ENCODE measurements around the gene FAM120B.

FAM120B gene

DNA sequence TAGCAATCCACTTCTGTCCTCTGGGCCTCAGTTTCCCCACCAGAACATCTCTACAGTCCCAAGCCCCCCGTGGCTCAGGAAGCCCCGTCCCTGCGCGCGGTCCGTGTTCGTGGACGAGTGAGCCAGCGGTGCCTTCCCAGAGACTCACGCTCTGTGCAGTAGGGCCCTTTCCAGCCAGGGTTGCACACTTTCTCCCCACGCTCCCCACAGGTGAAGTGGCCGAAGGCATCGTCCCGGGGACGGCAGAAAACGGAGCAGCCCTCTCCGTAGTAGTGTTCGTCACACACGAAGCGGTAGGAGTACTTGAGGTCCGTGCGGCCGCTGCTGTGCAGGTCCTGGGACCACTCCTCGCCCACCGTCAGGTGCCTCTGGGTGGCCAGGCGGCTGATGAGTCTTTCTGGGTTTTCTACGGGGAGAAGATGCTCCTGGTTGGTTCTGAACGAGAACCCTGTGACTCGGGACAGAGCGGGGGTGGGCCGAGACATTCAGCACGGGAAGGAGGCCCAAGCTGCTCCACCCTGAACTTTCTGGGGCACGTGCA is 18.4 kb upstream of the FAM120B start:
- DNase-seq = no peak

DNA sequence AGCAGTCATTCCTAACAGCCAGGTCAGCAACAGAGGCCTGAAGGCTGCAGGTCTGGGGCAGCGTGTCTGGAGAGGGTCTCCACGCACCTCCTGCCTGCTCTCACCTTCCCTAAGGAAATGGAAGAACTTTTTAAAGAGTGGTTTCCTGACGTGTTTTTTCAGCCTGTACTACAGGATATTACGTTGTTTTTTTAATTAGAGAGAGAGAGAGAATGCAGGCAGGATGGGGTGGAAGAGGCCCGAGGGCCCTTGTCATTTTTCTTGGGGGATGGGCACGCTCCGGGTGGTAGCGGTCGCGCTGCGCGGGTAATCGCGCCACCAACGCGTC is 17.7 kb upstream of the FAM120B start:
- no peak for DNase-seq

DNA sequence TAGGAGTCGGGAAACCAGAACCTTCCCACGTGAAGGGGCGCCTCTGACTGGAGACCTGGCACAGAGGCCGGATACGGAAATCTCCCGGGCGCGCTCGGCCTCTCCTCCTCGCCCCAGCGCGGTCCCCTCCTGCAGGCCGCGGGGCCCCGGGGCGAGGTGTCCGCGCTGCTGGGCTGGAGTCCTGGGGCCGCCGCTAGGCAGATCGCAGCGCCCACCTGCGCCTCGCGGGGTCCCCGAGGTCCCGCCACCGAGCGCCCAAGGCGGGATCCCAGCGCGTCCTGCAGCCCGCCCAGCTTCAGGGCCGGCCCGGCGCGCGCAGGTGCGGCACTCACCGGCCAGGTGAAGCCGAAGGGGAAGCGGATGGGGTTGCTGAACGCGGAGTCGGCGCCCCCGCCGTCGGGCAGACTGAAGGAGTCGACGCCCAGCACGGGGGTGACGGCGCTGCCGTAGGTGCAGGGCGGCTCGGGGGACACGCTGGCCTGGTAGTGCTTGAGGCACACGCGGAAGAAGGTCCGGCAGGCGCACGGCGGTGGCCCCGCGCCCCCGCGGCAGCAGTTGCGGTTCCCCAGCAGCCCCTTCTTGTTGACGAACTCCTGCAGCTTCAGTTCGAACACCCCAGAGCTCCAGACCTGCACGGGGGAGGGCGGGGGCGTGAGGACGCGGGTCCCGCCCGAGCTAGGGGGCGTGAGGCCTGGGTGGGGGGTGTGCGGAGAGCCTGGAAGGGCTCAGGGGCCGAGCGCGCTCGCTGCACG is 17.2 kb upstream of the FAM120B start:
- DNase-seq = no peak

DNA sequence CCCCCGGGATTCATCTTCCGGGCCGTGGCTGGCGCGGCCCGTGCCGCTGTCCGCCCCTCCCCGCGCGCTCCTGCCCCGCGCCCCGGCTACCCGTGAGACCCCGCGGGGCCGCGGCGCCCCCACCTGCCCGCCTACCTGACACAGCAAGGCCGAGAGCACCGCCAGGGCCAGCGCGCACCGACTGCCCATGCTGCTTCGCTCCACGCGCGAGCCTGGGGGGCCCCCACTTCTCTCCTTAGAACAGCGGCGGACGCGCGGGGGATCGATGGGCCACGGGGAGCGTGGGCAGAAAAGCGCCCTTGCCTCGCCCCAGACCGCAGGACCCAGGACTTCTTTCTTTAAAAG is 16.6 kb upstream of the FAM120B start:
- no peak for DNase-seq

DNA sequence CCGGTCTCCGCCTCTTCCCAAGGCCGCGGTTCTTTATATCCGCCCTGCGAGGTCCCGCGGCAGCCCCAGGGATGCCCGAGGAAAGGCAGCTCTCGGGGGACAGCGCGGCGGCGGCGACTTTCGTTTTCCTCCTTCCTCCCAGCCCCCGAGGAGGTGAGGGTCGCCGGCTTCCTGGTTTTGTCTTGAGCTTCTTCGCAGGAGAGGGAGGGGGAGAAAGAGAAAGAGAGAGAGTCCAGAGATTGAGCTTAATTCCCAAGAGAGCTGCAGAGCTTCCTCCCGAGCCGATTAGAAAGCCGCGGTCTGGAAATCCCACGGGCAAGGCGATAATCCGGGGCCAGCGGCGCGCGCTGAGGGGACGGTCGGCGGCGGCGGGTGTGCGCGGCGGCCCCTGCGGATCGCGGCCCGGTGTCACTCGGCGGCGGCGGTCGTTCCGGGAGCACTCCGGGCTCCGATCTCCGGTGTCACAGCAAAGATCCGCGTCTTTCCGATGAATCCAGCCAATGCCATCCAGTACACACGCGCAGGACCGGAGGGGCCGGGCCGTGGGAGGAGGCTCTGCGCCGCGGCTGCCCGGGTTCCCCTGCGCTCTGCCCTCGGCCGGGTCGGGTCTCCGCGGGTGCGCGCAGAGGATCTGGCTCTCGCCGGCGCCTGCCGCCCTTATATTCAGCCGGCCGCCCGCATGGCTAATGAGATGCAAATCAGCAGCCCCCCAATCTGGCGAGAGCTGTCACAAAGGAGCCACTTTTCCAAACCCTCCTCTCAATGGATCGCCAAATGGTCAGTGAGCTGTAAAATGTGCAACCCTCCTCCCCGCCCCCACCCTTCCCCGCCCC is 16.0 kb upstream of the FAM120B start, which contains the start of gene DLL1:
TSS of gene DLL1 (minus strand) at position 783 of the 833 bp plus-strand sequence. CDS start 939 bp downstream, outside the sequence.
- DNase-seq = no peak

DNA sequence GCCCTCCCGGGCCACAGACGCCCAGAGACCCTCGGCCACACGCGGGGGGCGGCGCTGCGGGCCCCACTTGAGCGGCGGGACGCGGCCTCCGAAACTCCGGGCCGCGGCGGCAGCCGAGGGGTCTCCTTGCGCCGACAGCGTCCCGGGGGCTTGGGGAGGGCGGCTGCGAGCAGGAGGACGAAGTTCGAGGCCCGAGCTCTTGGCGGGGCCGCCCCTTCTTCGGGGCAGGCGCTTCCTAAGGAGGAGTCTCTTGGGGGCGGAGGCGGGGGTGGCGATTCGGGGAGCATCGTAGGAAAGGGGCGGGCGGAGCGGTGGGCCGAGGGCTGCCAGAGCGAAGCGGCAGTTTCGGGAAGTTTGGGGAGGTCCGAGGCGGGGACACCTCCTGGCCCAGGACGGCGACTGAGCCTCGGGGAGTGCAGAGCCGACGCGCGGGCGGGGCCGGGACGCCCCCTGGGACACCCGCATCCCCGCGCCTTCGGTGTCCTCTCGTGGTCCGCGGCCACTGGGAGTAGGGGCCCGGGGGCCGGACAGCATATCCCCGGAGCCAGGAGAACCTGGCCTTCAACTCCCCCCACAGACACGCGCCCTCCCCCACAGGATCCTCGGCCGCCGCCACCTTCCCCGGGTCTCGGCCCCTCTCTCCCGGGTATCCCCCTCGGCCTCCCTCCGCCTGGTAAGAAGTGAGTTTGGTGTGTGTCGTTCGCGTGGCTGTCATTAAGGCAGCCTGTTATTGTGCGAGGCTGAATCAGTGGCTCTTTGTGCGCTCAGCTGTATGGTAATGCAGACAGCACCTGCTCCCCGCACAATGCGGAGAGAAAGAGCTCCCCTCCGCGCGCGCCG is 15.1 kb upstream of the FAM120B start:
- DNase-seq = no peak

DNA sequence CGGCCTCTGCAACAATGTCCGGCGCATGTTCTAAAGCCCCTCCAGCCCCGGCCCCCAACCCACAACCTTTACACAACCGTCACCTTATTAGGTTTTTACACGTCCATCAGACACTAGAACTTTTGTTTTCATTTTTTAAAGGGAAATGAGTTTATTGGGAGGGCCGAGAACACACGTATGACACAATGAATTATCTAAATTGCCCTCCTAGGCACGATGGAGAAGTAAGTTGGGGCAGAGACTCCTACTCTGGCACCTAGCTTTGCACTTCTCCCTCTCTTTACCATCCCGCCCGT is 14.5 kb upstream of the FAM120B start:
- DNase-seq = no peak

DNA sequence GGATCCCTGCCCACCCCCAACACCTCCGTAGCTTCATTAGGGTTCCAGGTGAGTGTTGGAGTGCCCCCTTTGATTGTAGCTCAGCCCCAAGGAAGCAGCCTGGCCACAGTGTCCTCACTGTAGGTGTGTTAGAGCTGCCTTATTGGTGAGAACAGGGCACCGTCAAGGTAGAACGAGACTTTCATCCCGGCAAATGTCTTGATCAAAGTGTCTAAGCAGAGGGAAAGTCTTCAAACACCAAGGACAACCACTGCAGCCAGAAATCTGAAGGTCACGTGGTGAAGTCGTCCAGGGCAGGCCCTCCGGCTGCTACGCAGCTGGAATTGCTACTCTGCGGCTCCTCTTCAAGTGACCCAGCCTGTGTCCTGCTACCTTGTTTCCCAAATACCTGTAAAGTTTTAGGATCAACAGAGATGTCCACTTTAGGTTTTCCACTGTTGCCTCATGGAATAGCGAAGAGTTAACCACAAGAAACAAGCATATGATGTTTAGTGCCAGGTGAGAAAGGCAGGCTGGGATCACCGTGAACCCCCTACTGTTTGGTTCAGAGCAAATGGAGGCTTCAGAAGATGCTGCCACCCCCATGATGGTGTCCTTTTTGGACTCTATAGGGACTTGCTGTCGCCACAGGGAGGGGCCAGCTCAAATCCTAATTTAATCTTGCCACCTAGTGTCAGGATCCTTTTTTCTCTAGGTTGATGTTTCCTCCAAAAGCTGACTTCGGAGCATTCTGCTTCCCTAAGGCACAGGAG is 14.0 kb upstream of the FAM120B start:
- no peak for DNase-seq

DNA sequence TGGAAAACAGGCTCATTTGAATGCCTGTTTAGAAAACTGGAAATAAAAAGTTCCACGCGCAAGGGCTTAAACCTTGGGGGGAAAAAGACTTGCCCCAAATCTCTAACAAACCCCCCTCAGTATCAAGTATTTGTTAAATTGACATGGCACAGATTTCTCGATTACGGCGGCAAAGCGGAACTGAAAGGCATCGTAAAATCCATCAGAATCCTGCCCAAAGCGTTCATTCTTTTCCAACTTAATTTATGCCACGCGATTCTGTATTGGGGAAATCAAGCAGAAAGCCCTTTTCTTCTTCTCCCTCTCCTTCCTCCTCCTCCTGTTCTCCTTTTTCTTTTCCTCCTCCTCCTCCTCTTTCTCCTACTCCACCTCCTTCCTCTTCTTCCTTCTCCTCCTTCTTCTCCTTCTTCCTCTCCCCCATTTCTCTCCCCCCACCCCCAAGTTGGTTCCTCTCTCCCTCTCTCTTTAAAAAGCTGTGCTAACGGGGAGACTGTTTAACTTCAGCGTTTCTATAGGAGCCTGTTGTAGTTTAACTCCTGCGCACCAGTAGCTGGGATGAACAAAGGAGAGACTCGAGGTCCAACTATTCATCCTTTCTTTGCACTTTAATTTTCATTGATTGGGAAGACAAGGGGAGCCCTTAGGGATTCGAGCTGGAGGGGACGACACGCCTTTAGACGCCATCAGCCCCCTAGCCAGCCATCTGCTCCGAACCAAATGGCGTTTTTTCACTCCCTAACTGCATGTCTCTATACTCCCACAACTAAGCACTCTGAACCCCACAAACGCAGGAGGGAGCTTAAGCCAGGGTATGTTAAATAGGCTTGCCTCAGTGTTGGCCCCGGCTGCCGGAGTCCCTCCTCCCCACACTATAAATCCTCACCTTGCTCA is 13.0 kb upstream of the FAM120B start:
- DNase-seq = no peak

DNA sequence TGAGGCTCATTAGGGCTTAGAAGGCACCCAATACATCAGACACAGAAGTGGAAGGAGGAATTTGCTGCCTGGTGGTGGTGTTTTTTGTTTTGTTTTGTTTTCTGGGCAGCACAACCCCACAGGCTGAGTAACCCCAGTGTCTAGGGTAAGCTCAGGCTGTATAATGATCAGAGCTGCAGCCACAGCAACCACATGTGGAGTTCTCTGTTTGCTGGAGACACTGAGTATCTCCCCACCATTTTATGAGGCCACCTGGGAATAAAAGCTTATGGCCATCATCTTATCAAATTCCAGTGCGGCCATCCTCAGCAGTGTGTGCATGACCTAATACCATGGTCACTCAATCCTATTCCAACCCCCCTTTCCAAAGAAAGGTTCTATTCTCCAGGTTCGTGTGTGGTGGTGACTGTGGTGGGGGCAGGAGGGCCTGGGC is 12.2 kb upstream of the FAM120B start:
- peak; percentile 27 for DNase-seq

DNA sequence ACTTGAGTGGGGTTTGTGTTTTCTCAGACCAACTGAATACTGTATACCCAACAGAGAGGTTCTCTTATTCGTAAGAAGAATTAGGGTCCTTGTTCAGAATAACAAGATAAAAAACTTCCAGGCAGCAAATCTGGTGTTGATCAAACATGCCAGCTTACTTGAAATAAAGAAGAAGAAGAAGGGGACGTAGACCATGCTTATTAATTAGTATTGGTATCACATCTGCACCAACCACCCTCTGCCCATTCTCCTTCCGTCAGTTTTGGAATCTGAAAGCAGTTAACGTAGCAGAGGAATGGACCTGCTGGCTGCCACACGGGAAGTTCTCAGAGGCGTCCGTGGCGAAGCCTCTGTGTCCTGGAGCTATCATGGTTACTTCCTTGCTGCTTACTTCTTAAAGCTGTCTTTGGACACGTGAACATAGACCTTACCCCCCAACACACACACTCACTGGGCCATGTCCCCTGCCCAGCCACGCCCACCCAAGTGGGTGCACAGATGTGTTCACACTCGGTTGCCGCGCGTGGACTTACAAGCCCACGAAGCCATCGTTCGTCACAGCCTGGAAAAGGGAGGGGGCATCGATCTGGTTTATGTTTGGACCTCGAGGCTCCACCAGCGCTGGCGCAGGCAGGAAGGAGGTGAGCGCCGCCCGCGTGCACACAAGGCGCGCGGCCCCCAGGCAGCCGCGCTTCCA is 11.6 kb upstream of the FAM120B start:
- no peak for DNase-seq

DNA sequence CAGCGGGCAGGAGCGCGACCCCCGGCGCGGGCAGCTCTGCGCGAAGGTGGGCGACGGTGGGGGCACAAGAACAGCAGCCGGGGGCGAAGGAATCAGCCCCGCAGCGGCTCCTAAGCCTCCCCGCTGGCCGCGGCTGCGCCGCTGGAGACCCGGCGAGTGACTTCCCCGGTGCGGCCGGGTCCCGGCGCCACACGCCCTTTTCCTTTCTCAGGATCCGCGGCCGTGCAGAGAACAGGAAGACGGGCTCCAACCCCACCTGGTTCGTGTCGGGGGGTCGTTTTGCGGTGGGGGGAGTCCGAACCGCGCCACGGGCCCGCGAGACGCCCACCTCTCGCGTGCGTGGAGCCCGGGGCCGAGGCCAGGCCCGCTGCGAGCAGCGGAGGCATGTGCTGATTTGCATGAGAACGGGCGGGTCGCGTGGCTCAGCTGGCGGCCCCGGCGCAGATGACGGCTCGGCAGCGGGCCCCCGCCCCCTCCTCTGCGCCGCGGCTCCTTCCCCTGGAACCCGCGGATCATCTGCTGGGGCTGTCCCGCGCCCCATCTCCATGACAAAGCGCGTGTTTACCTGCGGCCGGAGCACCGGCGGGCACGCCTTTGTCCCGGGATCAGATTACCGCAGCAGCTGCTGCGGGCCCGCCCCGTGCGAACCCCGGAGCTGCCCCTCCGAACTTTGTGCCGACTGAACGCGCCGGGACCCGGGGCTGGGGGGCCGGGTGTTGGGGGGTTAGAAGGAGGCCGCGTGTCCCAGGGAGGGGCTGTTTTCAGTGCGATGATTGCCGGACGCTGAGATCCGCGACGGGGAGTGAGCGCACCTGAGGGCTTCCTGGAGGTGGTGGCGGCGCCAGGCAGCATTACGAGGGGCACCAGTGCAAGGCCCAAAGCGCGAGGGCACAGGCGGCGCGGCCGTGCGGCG is 10.8 kb upstream of the FAM120B start:
- no peak for DNase-seq

DNA sequence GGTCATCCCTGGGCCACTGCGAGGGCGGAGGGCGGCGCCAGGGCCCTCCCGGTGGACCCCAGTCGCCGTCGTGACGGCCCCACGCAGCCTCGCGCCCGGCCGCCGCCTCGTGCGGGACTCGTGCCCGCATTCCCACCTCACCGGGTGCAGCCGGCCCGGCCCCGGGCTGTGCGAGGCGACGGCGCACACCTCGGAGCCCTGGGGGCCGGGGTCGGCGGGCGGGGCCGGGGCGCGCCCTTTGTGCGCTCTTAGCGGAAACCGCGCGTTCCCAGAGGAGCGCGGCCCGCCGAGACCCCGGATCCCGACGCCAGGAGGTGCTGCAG is 10.2 kb upstream of the FAM120B start:
- DNase-seq = no peak

DNA sequence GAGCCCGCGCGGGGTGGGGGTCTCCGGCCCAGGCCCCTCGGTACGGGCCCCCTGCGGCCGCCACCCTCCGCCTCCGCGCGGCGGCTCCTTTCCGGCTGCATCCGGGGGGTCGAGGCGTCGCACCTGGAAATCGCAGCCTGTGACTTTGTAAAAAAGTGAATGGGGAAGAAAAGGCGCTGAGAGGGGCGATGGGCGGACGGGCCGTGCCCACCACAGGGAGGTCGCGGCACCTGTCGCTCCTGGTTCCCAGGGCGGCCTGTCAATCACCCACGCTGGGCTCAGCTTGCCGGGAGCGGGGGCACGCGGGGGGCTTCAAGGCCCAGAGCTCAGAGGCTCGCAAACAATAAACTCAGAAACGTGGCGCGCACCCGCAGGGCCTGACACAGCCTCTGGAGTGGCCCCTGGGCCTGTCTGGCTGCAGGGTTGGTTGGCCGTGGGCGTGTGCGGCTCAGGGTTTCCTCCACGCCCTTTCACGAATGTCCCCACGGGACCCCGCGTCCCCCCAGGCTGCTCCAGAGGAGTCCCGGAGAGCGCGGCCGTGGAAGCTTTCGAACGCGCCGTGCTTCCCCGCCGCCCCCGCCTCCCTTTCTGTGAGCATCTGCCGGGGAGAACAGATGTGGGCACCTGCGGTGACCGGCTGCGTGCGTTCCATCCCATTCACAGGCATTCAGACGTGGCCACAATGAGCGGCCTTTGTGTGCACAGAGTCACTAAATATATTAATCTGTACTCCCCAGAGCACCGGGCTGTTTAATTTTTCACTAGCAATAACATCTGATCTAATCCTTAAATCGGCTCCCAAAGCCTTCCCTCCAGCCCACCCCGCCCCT is 9.6 kb upstream of the FAM120B start:
- DNase-seq = no peak

DNA sequence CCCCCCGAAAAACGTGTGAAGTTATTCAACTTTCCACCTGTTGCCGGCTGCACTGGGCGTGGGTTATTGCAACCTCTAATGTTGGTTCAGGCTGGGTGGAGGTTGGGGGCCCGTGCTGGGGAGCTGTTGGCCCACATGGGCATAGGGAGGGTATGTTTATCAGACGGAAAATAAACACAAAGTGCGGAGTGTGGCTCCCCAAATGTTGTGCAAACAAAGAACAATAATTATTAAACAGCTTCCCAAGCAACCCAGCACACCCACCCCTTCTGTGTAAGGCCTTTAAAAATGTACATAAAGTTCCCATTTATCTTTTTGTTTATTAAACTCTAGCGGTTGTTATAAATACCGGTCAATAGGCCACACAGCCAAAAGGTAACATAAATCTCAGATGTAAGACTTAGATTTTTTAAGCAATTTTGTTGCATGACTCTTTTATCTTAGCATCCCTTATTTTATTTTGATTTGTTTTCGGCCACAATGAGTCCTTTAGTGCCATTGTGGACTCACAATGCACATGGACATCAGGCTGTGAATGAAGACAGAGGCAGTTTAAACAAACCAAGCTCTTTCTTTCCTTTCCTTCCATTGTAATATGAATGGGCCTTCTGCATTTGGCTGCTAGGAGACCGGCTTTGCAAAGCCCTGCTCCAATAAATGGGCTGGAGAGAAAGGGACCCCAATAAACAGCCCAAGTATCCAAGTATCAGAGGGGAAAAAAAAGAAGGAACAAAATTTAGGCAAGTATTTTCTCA is 8.8 kb upstream of the FAM120B start:
- no peak for DNase-seq

DNA sequence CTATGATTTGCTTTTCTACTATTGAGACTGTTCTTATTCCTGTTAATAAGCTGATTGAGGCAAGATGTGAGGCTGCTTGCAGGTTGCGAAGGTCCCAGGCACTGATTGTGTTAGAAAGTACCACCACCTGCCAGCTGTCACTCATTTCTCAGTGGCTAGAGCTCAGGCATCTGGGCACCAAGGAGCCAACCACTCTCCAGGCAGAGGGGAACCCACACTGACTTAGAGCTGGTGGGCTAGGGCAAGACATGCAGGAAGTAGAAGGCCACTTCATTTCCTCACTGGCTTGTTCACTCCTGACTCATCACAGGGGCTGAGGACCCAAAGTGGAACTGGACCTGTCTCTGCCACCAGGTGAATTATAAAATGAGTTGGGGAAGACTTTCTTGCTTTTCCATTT is 7.9 kb upstream of the FAM120B start:
- no peak for DNase-seq

DNA sequence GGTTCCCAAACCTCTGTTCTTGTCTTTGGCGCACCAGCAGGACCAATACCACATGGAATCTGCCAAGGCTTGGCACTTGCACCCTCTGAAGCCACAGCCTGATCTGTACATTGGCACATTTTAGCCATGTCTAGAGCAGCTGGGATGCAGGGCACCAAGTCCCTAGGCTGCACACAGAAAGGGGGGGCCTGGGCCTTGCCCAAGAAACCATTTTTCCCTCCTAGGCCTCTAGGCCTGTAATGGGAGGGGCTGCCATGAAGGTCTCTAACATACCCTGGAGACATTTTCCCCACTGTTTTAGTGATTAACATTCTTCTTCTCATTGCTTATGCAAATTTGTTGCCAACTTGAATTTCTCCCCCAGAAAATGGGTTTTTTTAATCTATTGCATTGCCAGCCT is 5.4 kb upstream of the FAM120B start:
- no peak for DNase-seq

DNA sequence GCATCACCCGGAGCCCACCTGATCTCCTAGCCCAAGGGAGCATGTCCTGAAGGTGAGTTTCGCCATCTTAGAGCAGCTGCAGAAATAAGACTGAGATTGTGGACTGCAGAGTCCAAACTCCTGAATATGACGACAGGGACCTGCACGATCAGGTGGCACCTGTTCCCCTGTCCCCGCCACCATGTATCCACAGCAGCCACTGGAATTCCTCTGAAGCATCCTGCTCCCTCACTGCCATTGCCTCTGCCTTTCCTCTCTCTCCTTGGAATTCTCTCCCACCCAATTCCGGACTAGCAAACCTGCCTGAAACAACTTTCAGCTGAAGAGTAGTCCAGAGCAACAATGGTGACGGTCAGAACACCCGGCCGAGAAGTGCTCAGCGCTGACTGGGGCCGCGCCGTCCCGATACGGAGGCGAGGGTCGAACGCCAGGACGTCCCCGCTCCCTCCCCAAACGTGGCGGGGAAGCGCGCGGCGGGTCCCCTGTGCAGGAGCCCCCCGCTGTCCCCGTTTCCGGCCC is 694 bp upstream of the FAM120B start:
- no peak for DNase-seq
